K562 (cell line): ENCODE measurements around the gene MYOT. TPM values are rescaled to one million over a fixed set of nuclear protein-coding genes. Genes with fewer than 3 reads are reported as not detected.

Source experiments
- ATAC-seq: fragments of 200-7000 bp; cut with Tn5 transposase; 3 replicates; pipeline ENCODE4 v1.9.1; 2020; ENCODE audit warnings: moderate library complexity
- BruUV-seq: library from RNA; stranded (reverse); fragments of 400-500 nt; replicated peaks from 2 replicates; lab custom pipeline; 2021; lab: Mats Ljungman, UMichigan
- CTCF ChIA-PET: fragments of 300-600 bp; formaldehyde crosslinking; extraction: SDS; loops from one replicate; lab custom pipeline; 2021; ENCODE audit warnings: low intra/inter-chr PET ratio; lab: Yijun Ruan, JAX
- POLR2A ChIA-PET: fragments of 300-600, 350-650 bp; sonication (Branson Sonifier 250); formaldehyde crosslinking; extraction: SDS; loops from one replicate; lab custom pipeline; 2021; ENCODE audit warnings: antibody characterized with exemption, inconsistent platforms; lab: Yijun Ruan, JAX
- DNase-seq, 4 experiments: peaks; one replicate each; pipeline versions ENCODE4 v3.0.0 to v3.0.0-alpha.2; 2011 to 2018; ENCODE audit warnings: low spot score in 3 of 4, mixed read lengths in 3 of 4; ENCODE audit errors: extremely low read depth in 1 of 4
- FAIRE-seq: peaks from 2 replicates; lab custom pipeline; 2011; peaks lifted over from hg19 to GRCh38; lab: Jason Lieb, UNC
- H2AFZ ChIP-seq: 2 replicates; pipeline ENCODE4 v1.6.0; 2011; ENCODE audit warnings: low read depth, low read length, control low read depth, inconsistent platforms
- H3K27ac ChIP-seq: fragments of 200-600 bp; 3 replicates; pipeline ENCODE4 v1.8.0; 2011; ENCODE audit warnings: low read depth, mild to moderate bottlenecking, control low read depth, inconsistent platforms, low read length, moderate library complexity, mixed read lengths; ENCODE audit errors: extremely low read depth
- H3K27me3 ChIP-seq, 2 experiments: fragments of 300-600 bp in 1 of 2; 2 replicates in 1 of 2; 3 replicates in 1 of 2; pipeline versions ENCODE4 v1.6.0 to v1.8.0; 2011; ENCODE audit warnings: inconsistent platforms in 2 of 2, low read length in 2 of 2, mild to moderate bottlenecking in 1 of 2, mixed read lengths in 1 of 2, moderate library complexity in 1 of 2; ENCODE audit not compliant: control insufficient read depth in 2 of 2, insufficient read depth in 2 of 2
- H3K36me3 ChIP-seq: fragments of 300-600 bp; 3 replicates; pipeline ENCODE4 v1.8.0; 2011; ENCODE audit warnings: mild to moderate bottlenecking, low read length, inconsistent platforms; ENCODE audit not compliant: control insufficient read depth, insufficient read depth
- H3K4me1 ChIP-seq, 2 experiments: fragments of 200-600 bp in 1 of 2; replicated peaks in 1 of 2; 2 replicates in 1 of 2; 3 replicates in 1 of 2; pipeline versions ENCODE4 v1.5.1 to v1.8.0; 2011; ENCODE audit warnings: inconsistent platforms in 2 of 2, low read length in 2 of 2, mild to moderate bottlenecking in 1 of 2, mixed read lengths in 1 of 2, moderate library complexity in 1 of 2; ENCODE audit not compliant: control insufficient read depth in 2 of 2, insufficient read depth in 2 of 2
- H3K4me2 ChIP-seq: 2 replicates; pipeline ENCODE4 v1.6.1; 2011; ENCODE audit warnings: low read length, control low read depth, inconsistent platforms, mixed read lengths; ENCODE audit not compliant: insufficient read depth
- H3K4me3 ChIP-seq: fragments of 200-600 bp; sonication (generic), shearing (Covaris generic); 2 replicates; pipeline ENCODE4 v1.5.1; 2016; ENCODE audit warnings: control low read depth, inconsistent platforms
- H3K79me2 ChIP-seq: fragments of 200-600 bp; 3 replicates; pipeline ENCODE4 v1.8.0; 2011; ENCODE audit warnings: low read length, inconsistent platforms; ENCODE audit not compliant: control insufficient read depth, insufficient read depth
- H3K9ac ChIP-seq, 2 experiments: 2 replicates each; pipeline versions ENCODE4 v1.6.0 to v1.6.1; 2011; ENCODE audit warnings: low read depth in 2 of 2, low read length in 2 of 2, control low read depth in 1 of 2, inconsistent platforms in 1 of 2, mild to moderate bottlenecking in 1 of 2, mixed read lengths in 1 of 2; ENCODE audit not compliant: insufficient read depth in 1 of 2
- H3K9me1 ChIP-seq: one replicate; pipeline ENCODE4 v1.6.0; 2011; ENCODE audit warnings: inconsistent platforms, mild to moderate bottlenecking, low read length, moderate library complexity; ENCODE audit not compliant: control insufficient read depth, insufficient read depth
- H3K9me3 ChIP-seq: replicated peaks from 2 replicates; pipeline ENCODE4 v1.5.1; 2011; ENCODE audit warnings: low read depth, low read length, inconsistent platforms; ENCODE audit not compliant: control insufficient read depth, insufficient read depth
- H4K20me1 ChIP-seq: replicated peaks from 2 replicates; pipeline ENCODE4 v1.6.1; 2011; ENCODE audit warnings: low read length, inconsistent platforms, mixed read lengths; ENCODE audit not compliant: control insufficient read depth, insufficient read depth
- CBX8 ChIP-seq: fragments of 200-600 bp; sonication (generic); IDR thresholded peaks from 2 replicates; pipeline ENCODE4 v1.6.1; 2012; ENCODE audit warnings: borderline replicate concordance, mixed run types, low read depth, mild to moderate bottlenecking, moderate library complexity, mixed read lengths, low read length, control low read depth, inconsistent platforms; ENCODE audit not compliant: poor library complexity, severe bottlenecking; ENCODE audit errors: extremely low read depth
- CEBPB ChIP-seq: fragments of 450-650 bp; IDR thresholded peaks from 2 replicates; pipeline ENCODE4 v1.6.1; 2016; ENCODE audit warnings: missing genetic modification characterization, missing compliant biosample characterization
- whole genome bisulfite sequencing: fragments of 100-300 bp; shearing (Covaris generic); methylation state at CpG from one replicate; pipeline ENCODE4 v1.1.6; 2016; ENCODE audit warnings: low coverage, mixed read lengths; ENCODE audit not compliant: insufficient coverage; ENCODE audit errors: missing lambda C conversion rate; 5-methylcytosine and 5-hydroxymethylcytosine counted together
- in situ Hi-C: fragments of 300-500 bp; cut with MboI; formaldehyde crosslinking; loops from 4 replicates; pipeline ENCODE4 v1.15.0; 2018; ENCODE audit warnings: inconsistent platforms, mixed read lengths
- intact Hi-C: fragments of 100-400 bp; cut with micrococcal nuclease; formaldehyde crosslinking; loops from 2 replicates; pipeline ENCODE4 v1.14.2; 2022
- polyA plus RNA-seq, 8 experiments: library from polyadenylated mRNA; depleted of rRNA in 4 of 8; stranded (reverse) in 5 of 8; unstranded in 3 of 8; fragments of >200 nt; fragmentation: Nextera tagmentation in 2 of 8; fragmentation: Illumina TruSeq in 1 of 8; extraction: Ambion mirVana in 2 of 8; extraction: Trizol in 1 of 8; gene quantifications; 2 replicates each; pipeline versions ENCODE4 v1.2.1 to v1.2.3, GENCODE V29; 2011 to 2014; ENCODE audit warnings: inconsistent platforms in 1 of 8, missing spikeins in 1 of 8
- total RNA-seq, 7 experiments: library from RNA; depleted of rRNA in 6 of 7; stranded (reverse); fragments of >200 nt in 6 of 7; fragmentation: Illumina TruSeq in 2 of 7; extraction: Trizol in 2 of 7; gene quantifications; 2 replicates each; pipeline versions ENCODE4 v1.2.1 to v1.2.3, GENCODE V29; 2011 to 2021; ENCODE audit warnings: low replicate concordance in 1 of 7
- TF ChIP-seq, protein P1 (sequence below): fragments of 450-650 bp; IDR thresholded peaks from 2 replicates; pipeline ENCODE4 v1.6.1; 2016

The MYOT gene
- total and polyA plus RNA-seq, 9 of the 15 experiments (the other 6 are each of a cell fraction or from before 2014, with no cell fraction given), result 0.24 to 0.38 TPM; not detected in 7

DNA sequence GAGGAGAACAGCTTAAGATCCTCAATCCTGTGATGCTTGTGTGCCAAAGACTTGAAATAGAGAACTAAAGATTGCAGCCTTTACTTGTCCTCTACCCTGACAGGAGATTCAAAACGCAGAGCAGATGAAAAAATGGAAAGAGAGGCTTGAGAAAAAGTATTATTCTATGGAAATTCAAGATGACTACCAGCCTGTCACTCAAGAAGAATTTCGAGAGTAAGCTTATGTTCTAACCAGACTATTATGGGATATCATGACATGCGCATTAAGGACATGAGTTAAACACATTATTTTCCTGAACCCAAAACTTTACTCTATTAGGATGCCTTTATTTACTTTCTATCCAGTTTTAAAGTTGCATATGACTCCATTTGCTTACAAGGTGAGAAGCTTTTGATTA, 68.0 kb downstream of the MYOT start:
- ChIA-PET CTCF (no interaction called here), POLR2A (interaction anchor here (0.9 to 1.8 kb wide), 5 partner anchors 14 to 196 kb away, joined by 3 to 7 read pairs (median 4); no protein-coding TSS in a partner anchor)
- Histone ChIP-seq H4K20me1 (no peaks in the 10 kb centered on the region), H3K36me3 (peaks cover 34% of the 10 kb centered on the region), H3K9me1 (no peaks in the 10 kb centered on the region), H3K9ac (no peak overlapping the region), H3K4me1 (no peaks in the 10 kb centered on the region), H3K79me2 (no peaks in the 10 kb centered on the region), H3K27ac (no peak overlapping the region), H2AFZ (no peak overlapping the region), H3K4me2 (no peak overlapping the region), H3K9me3 (no peaks in the 10 kb centered on the region), H3K4me3 (no peak overlapping the region), H3K27me3 (no peaks in the 10 kb centered on the region)
- DNase-seq (no peak), ATAC-seq (no peak), FAIRE-seq (no peak)
- in situ Hi-C loops (no loop called here), intact Hi-C loops (no loop called here)
- TSS peak; percentile 8 for BruUV-seq
- TF ChIP-seq, protein P1, sequence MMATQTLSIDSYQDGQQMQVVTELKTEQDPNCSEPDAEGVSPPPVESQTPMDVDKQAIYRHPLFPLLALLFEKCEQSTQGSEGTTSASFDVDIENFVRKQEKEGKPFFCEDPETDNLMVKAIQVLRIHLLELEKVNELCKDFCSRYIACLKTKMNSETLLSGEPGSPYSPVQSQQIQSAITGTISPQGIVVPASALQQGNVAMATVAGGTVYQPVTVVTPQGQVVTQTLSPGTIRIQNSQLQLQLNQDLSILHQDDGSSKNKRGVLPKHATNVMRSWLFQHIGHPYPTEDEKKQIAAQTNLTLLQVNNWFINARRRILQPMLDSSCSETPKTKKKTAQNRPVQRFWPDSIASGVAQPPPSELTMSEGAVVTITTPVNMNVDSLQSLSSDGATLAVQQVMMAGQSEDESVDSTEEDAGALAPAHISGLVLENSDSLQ, result peak; percentile 71
- no peak for TF ChIP-seq CBX8
- no peak for TF ChIP-seq CEBPB (tag)
- 65% methylated on average over 3 of the region's 3 CpGs for WGBS

Other genes with a start within 250 kb of the MYOT start
- under 0.01 and 0.65 TPM in 2 replicates for gene KLHL3, start 131.8 kb upstream of the MYOT start, total RNA-seq (2014; rRNA removed)
- gene KLHL3, start 131.8 kb upstream of the MYOT start, total RNA-seq (2014; rRNA removed; fragmentation: Illumina TruSeq; extraction: Trizol), result 0.26 and 0.33 TPM in 2 replicates
- 0.64 and 0.65 TPM in 2 replicates for gene KLHL3, start 131.8 kb upstream of the MYOT start, total RNA-seq (2015; rRNA removed; fragmentation: Illumina TruSeq; extraction: Trizol)
- gene KLHL3, start 131.8 kb upstream of the MYOT start, total RNA-seq (2021), result 0.31 and 0.38 TPM in 2 replicates
- 1.5 and 2.1 TPM in 2 replicates for gene KLHL3, start 131.8 kb upstream of the MYOT start, polyA plus RNA-seq (2011; rRNA removed)
- gene KLHL3, start 131.8 kb upstream of the MYOT start, polyA plus RNA-seq (2014; fragmentation: Illumina TruSeq; extraction: Trizol), result 0.22 and 0.24 TPM in 2 replicates
- under 1 TPM; 0.14 to 0.18 TPM for gene KLHL3, start 131.8 kb upstream of the MYOT start, polyA plus RNA-seq (2014; fragmentation: Nextera tagmentation; extraction: Ambion mirVana)
- gene KLHL3, start 131.8 kb upstream of the MYOT start, polyA plus RNA-seq (2014; rRNA removed), result 0.19 and 0.47 TPM in 2 replicates
- 9.9 and 10.9 TPM in 2 replicates for gene HNRNPA0, start 113.5 kb upstream of the MYOT start, total RNA-seq (2014; rRNA removed)
- gene HNRNPA0, start 113.5 kb upstream of the MYOT start, total RNA-seq (2014; rRNA removed; fragmentation: Illumina TruSeq; extraction: Trizol), result 9.2 and 10.3 TPM in 2 replicates
- gene HNRNPA0, start 113.5 kb upstream of the MYOT start, total RNA-seq (2015; rRNA removed; fragmentation: Illumina TruSeq; extraction: Trizol), result 14.0 and 14.1 TPM in 2 replicates
- 29.8 and 33.3 TPM in 2 replicates for gene HNRNPA0, start 113.5 kb upstream of the MYOT start, total RNA-seq (2021)
- 10.7 and 11.0 TPM in 2 replicates for gene HNRNPA0, start 113.5 kb upstream of the MYOT start, polyA plus RNA-seq (2011; rRNA removed)
- gene HNRNPA0, start 113.5 kb upstream of the MYOT start, polyA plus RNA-seq (2014; fragmentation: Illumina TruSeq; extraction: Trizol), result 20.2 and 27.4 TPM in 2 replicates
- gene HNRNPA0, start 113.5 kb upstream of the MYOT start, polyA plus RNA-seq (2014; fragmentation: Nextera tagmentation; extraction: Ambion mirVana), result 1 to 10 TPM; 5.0 to 5.7 TPM
- 24.6 and 26.7 TPM in 2 replicates for gene HNRNPA0, start 113.5 kb upstream of the MYOT start, polyA plus RNA-seq (2014; rRNA removed)
- gene PKD2L2, start 21.6 kb downstream of the MYOT start, total RNA-seq (2014; rRNA removed), result 0.29 TPM in 1 of 2 replicates, not detected in the other
- gene PKD2L2, start 21.6 kb downstream of the MYOT start, total RNA-seq (2014; rRNA removed; fragmentation: Illumina TruSeq; extraction: Trizol), result not detected in 2 replicates
- 0.25 TPM in 1 of 2 replicates, not detected in the other for gene PKD2L2, start 21.6 kb downstream of the MYOT start, total RNA-seq (2015; rRNA removed; fragmentation: Illumina TruSeq; extraction: Trizol)
- gene PKD2L2, start 21.6 kb downstream of the MYOT start, total RNA-seq (2021), result not detected in 2 replicates
- gene PKD2L2, start 21.6 kb downstream of the MYOT start, polyA plus RNA-seq (2011; rRNA removed), result 0.05 and 0.11 TPM in 2 replicates
- gene PKD2L2, start 21.6 kb downstream of the MYOT start, polyA plus RNA-seq (2014; fragmentation: Illumina TruSeq; extraction: Trizol), result not detected in 2 replicates
- under 1 TPM; 0.08 to 0.11 TPM for gene PKD2L2, start 21.6 kb downstream of the MYOT start, polyA plus RNA-seq (2014; fragmentation: Nextera tagmentation; extraction: Ambion mirVana)
- not detected in 2 replicates for gene PKD2L2, start 21.6 kb downstream of the MYOT start, polyA plus RNA-seq (2014; rRNA removed)
- 7.0 and 12.4 TPM in 2 replicates for gene FAM13B, start 165.2 kb downstream of the MYOT start, total RNA-seq (2014; rRNA removed)
- 18.0 and 23.0 TPM in 2 replicates for gene FAM13B, start 165.2 kb downstream of the MYOT start, total RNA-seq (2014; rRNA removed; fragmentation: Illumina TruSeq; extraction: Trizol)
- gene FAM13B, start 165.2 kb downstream of the MYOT start, total RNA-seq (2015; rRNA removed; fragmentation: Illumina TruSeq; extraction: Trizol), result 20.8 and 21.6 TPM in 2 replicates
- gene FAM13B, start 165.2 kb downstream of the MYOT start, total RNA-seq (2021), result 14.9 and 15.1 TPM in 2 replicates
- gene FAM13B, start 165.2 kb downstream of the MYOT start, polyA plus RNA-seq (2011; rRNA removed), result 14.1 and 14.8 TPM in 2 replicates
- 13.5 and 14.9 TPM in 2 replicates for gene FAM13B, start 165.2 kb downstream of the MYOT start, polyA plus RNA-seq (2014; fragmentation: Illumina TruSeq; extraction: Trizol)
- 1 to 10 TPM; 2.3 to 6.1 TPM for gene FAM13B, start 165.2 kb downstream of the MYOT start, polyA plus RNA-seq (2014; fragmentation: Nextera tagmentation; extraction: Ambion mirVana)
- 10.1 TPM in 2 replicates for gene FAM13B, start 165.2 kb downstream of the MYOT start, polyA plus RNA-seq (2014; rRNA removed)
- not detected in 2 replicates for gene WNT8A, start 216.2 kb downstream of the MYOT start, total RNA-seq (2014; rRNA removed)
- not detected in 2 replicates for gene WNT8A, start 216.2 kb downstream of the MYOT start, total RNA-seq (2014; rRNA removed; fragmentation: Illumina TruSeq; extraction: Trizol)
- not detected in 2 replicates for gene WNT8A, start 216.2 kb downstream of the MYOT start, total RNA-seq (2015; rRNA removed; fragmentation: Illumina TruSeq; extraction: Trizol)
- gene WNT8A, start 216.2 kb downstream of the MYOT start, total RNA-seq (2021), result not detected in 2 replicates
- not detected in 2 replicates for gene WNT8A, start 216.2 kb downstream of the MYOT start, polyA plus RNA-seq (2011; rRNA removed)
- not detected in 2 replicates for gene WNT8A, start 216.2 kb downstream of the MYOT start, polyA plus RNA-seq (2014; fragmentation: Illumina TruSeq; extraction: Trizol)
- gene WNT8A, start 216.2 kb downstream of the MYOT start, polyA plus RNA-seq (2014; fragmentation: Nextera tagmentation; extraction: Ambion mirVana), result not detected
- gene WNT8A, start 216.2 kb downstream of the MYOT start, polyA plus RNA-seq (2014; rRNA removed), result not detected in 2 replicates